CD8-positive, alpha-beta memory T cell (primary cell): ENCODE data around the gene IQGAP1. TPM values are rescaled to one million over a fixed set of nuclear protein-coding genes. Genes with fewer than 3 reads are reported as not detected.
A peak's percentile ranks its signal among the peaks of the same experiment; 100 is the strongest.

Experiments used
- CTCF ChIA-PET: fragments of 350-600 bp; sonication (Branson Sonifier 250); formaldehyde crosslinking; loops from one replicate; lab custom pipeline; 2021; ENCODE audit warnings: antibody characterized with exemption; lab: Charles Lee
- POLR2A ChIA-PET: fragments of 350-600 bp; sonication (Branson Sonifier 250); formaldehyde crosslinking; loops from one replicate; lab custom pipeline; 2021; ENCODE audit warnings: antibody characterized with exemption; lab: Charles Lee
- DNase-seq, 5 donors: peaks; one replicate each; pipeline versions ENCODE4 v3.0.0 to v3.0.0-alpha.2; 2020 to 2022; ENCODE audit warnings: mixed read lengths in 1 of 5
- H3K27ac ChIP-seq: one replicate; pipeline ENCODE4 v1.7.0; 2013; ENCODE audit warnings: low read depth, mild to moderate bottlenecking, low read length, moderate library complexity
- H3K27me3 ChIP-seq: 2 replicates; pipeline ENCODE4 v1.7.0; 2013; ENCODE audit warnings: low read length, mild to moderate bottlenecking; ENCODE audit not compliant: insufficient read depth, poor library complexity, severe bottlenecking
- H3K36me3 ChIP-seq: 2 replicates; pipeline ENCODE4 v1.7.0; 2013; ENCODE audit warnings: mild to moderate bottlenecking, low read length, moderate library complexity; ENCODE audit not compliant: insufficient read depth
- H3K4me1 ChIP-seq: 2 replicates; pipeline ENCODE4 v1.7.0; 2013; ENCODE audit warnings: mild to moderate bottlenecking, low read length, moderate library complexity; ENCODE audit not compliant: insufficient read depth
- H3K4me3 ChIP-seq: 2 replicates; pipeline ENCODE4 v1.7.0; 2013; ENCODE audit warnings: mild to moderate bottlenecking, low read length
- H3K9me3 ChIP-seq: 2 replicates; pipeline ENCODE4 v1.7.0; 2013; ENCODE audit warnings: mild to moderate bottlenecking, low read length
- H3K27ac Mint-ChIP-seq, 8 donors: one replicate each; pipeline ENCODE4 v1.8.0; 2020 to 2021; ENCODE audit warnings: mixed read lengths in 8 of 8, mild to moderate bottlenecking in 6 of 8, inconsistent platforms in 3 of 8, moderate library complexity in 3 of 8
- H3K27me3 Mint-ChIP-seq, 2 donors: one replicate each; pipeline ENCODE4 v1.8.0; 2020 to 2021; ENCODE audit warnings: mixed read lengths in 2 of 2, mild to moderate bottlenecking in 1 of 2, moderate library complexity in 1 of 2
- H3K36me3 Mint-ChIP-seq, 3 donors: one replicate each; pipeline ENCODE4 v1.8.0; 2020 to 2021; ENCODE audit warnings: mixed read lengths in 3 of 3, inconsistent platforms in 1 of 3, mild to moderate bottlenecking in 1 of 3
- H3K4me1 Mint-ChIP-seq, 3 donors: one replicate each; pipeline ENCODE4 v1.8.0; 2020 to 2021; ENCODE audit warnings: mixed read lengths in 3 of 3, inconsistent platforms in 1 of 3, mild to moderate bottlenecking in 1 of 3
- H3K4me3 Mint-ChIP-seq, 7 donors: one replicate each; pipeline ENCODE4 v1.8.0; 2020 to 2021; ENCODE audit warnings: mixed read lengths in 7 of 7, mild to moderate bottlenecking in 6 of 7, moderate library complexity in 4 of 7, inconsistent platforms in 2 of 7
- H3K9me3 Mint-ChIP-seq, 5 donors: one replicate each; pipeline ENCODE4 v1.8.0; 2020 to 2022; ENCODE audit warnings: mixed read lengths in 5 of 5, mild to moderate bottlenecking in 3 of 5, moderate library complexity in 2 of 5, inconsistent platforms in 1 of 5
- polyA plus RNA-seq: library from polyadenylated mRNA; unstranded; fragments of 300-500 nt; fragmentation: Illumina TruSeq; gene quantifications from one replicate; pipeline ENCODE4 v1.2.3, GENCODE V29; 2021
- total RNA-seq, 2 experiments: library from RNA; stranded (reverse); gene quantifications; one replicate each; pipeline ENCODE4 v1.2.3, GENCODE V29; 2021

Gene IQGAP1, protein sequence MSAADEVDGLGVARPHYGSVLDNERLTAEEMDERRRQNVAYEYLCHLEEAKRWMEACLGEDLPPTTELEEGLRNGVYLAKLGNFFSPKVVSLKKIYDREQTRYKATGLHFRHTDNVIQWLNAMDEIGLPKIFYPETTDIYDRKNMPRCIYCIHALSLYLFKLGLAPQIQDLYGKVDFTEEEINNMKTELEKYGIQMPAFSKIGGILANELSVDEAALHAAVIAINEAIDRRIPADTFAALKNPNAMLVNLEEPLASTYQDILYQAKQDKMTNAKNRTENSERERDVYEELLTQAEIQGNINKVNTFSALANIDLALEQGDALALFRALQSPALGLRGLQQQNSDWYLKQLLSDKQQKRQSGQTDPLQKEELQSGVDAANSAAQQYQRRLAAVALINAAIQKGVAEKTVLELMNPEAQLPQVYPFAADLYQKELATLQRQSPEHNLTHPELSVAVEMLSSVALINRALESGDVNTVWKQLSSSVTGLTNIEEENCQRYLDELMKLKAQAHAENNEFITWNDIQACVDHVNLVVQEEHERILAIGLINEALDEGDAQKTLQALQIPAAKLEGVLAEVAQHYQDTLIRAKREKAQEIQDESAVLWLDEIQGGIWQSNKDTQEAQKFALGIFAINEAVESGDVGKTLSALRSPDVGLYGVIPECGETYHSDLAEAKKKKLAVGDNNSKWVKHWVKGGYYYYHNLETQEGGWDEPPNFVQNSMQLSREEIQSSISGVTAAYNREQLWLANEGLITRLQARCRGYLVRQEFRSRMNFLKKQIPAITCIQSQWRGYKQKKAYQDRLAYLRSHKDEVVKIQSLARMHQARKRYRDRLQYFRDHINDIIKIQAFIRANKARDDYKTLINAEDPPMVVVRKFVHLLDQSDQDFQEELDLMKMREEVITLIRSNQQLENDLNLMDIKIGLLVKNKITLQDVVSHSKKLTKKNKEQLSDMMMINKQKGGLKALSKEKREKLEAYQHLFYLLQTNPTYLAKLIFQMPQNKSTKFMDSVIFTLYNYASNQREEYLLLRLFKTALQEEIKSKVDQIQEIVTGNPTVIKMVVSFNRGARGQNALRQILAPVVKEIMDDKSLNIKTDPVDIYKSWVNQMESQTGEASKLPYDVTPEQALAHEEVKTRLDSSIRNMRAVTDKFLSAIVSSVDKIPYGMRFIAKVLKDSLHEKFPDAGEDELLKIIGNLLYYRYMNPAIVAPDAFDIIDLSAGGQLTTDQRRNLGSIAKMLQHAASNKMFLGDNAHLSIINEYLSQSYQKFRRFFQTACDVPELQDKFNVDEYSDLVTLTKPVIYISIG (N-terminal part only)
- total RNA-seq (100 to 1,000 TPM; 173 to 176 TPM), polyA plus RNA-seq (151 TPM)

GRCh38 chr15:90387534-90388461 is at the start of gene IQGAP1:
TSS of gene IQGAP1 (plus strand) at chr15:90388242. CDS start at chr15:90388342, 100 bp downstream.
- DNase-seq, result peak; percentile 92 to 97 (median 94)
- no peaks in the 10 kb centered on the region for H3K27me3 Mint-ChIP-seq
- POLR2A ChIA-PET, result interaction anchor here (0.6 to 2.5 kb wide), 17 partner anchors 9 to 547 kb away, joined by 3 to 46 read pairs (median 4); partner anchors contain the start of genes CIB1, GDPGP1, NGRN and ZNF774
- no peaks in the 10 kb centered on the region for H3K9me3 Mint-ChIP-seq
- peak within 1 kb of the TSS; percentile 86 to 96 (median 91) for H3K4me3 Mint-ChIP-seq
- Histone ChIP-seq H3K27ac (peak within 1 kb of the TSS; percentile 94), H3K4me1 (peaks cover 38% of the 10 kb centered on the region), H3K4me3 (peak within 1 kb of the TSS; percentile 87), H3K36me3 (peaks cover 7% of the 10 kb centered on the region), H3K9me3 (no peaks in the 10 kb centered on the region), H3K27me3 (no peaks in the 10 kb centered on the region)
- CTCF ChIA-PET, result interaction anchor here (0.6 to 2.2 kb wide), 11 partner anchors 9 to 245 kb away, joined by 3 to 22 read pairs (median 4); no protein-coding TSS in a partner anchor
- peak within 1 kb of the TSS; percentile 86 to 97 (median 96) for H3K27ac Mint-ChIP-seq
- H3K36me3 Mint-ChIP-seq, result peaks cover 5 to 34% (median 19%) of the 10 kb centered on the region in 3 donors
- peaks cover 45 to 59% (median 49%) of the 10 kb centered on the region in 3 donors for H3K4me1 Mint-ChIP-seq

- Mint-ChIP-seq H3K27me3 (no peaks in the 10 kb centered on the region), H3K9me3 (no peaks in the 10 kb centered on the region), H3K27ac (no peak overlapping the region), H3K36me3 (no peaks in the 10 kb centered on the region), H3K4me1 (peaks cover 8 to 14% (median 12%) of the 10 kb centered on the region in 3 donors), H3K4me3 (no peak overlapping the region)
- Histone ChIP-seq H3K4me1 (peaks cover 19% of the 10 kb centered on the region), H3K9me3 (no peaks in the 10 kb centered on the region), H3K27ac (no peak overlapping the region), H3K4me3 (no peak overlapping the region), H3K36me3 (no peaks in the 10 kb centered on the region), H3K27me3 (no peaks in the 10 kb centered on the region)
- ChIA-PET POLR2A (no interaction called here), CTCF (no interaction called here)
- DNase-seq, result no peak
Observed at GRCh38 chr15:90338532-90338931, 49.5 kb upstream of the IQGAP1 start.

GRCh38 chr15:90340345-90340744 is 47.7 kb upstream of the IQGAP1 start:
- no peak overlapping the region for H3K27ac ChIP-seq
- no peak overlapping the region for H3K4me3 Mint-ChIP-seq
- H3K4me1 ChIP-seq, result peaks cover 21% of the 10 kb centered on the region
- no peaks in the 10 kb centered on the region for H3K27me3 Mint-ChIP-seq
- H3K36me3 Mint-ChIP-seq, result no peaks in the 10 kb centered on the region
- no peaks in the 10 kb centered on the region for H3K27me3 ChIP-seq
- peaks cover 8 to 14% (median 12%) of the 10 kb centered on the region in 3 donors for H3K4me1 Mint-ChIP-seq
- no peak overlapping the region for H3K4me3 ChIP-seq
- H3K9me3 Mint-ChIP-seq, result no peaks in the 10 kb centered on the region
- CTCF ChIA-PET, result no interaction called here
- H3K9me3 ChIP-seq, result no peaks in the 10 kb centered on the region
- DNase-seq, result no peak
- H3K36me3 ChIP-seq, result no peaks in the 10 kb centered on the region
- no peak overlapping the region for H3K27ac Mint-ChIP-seq
- POLR2A ChIA-PET, result no interaction called here

DNA sequence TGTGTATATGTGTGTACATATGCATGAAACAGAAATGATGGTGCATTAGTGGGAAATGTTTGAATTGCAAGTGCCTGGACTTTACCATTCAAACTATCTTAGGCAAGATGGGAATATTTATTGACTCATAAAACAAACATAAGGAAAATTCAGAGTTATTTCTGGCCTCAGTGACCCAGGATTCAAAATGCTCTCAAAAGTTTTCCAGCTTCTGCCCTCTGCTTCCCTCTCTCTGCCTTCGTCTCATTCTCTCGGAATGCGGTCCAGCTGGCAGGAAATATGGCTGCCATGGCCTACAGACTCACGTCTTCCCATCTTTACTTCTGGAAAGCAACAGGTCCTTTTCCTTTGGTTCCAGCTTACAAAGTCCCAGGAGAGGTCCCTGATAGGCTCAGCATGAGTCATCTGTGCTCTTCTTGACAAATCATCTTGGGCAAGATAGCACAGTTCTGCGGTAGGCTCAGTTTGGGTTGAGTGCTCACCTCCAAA is 44.7 kb upstream of the IQGAP1 start:
- H3K36me3 Mint-ChIP-seq, result no peaks in the 10 kb centered on the region
- peaks cover 0 to 2% of the 10 kb centered on the region in 2 donors for H3K27me3 Mint-ChIP-seq
- Histone ChIP-seq H3K27ac (no peak overlapping the region), H3K36me3 (no peaks in the 10 kb centered on the region), H3K9me3 (no peaks in the 10 kb centered on the region), H3K27me3 (no peaks in the 10 kb centered on the region), H3K4me1 (peaks cover 12% of the 10 kb centered on the region), H3K4me3 (no peak overlapping the region)
- H3K9me3 Mint-ChIP-seq, result no peaks in the 10 kb centered on the region
- no peak for DNase-seq
- ChIA-PET POLR2A (no interaction called here), CTCF (no interaction called here)
- no peak overlapping the region for H3K4me3 Mint-ChIP-seq
- H3K4me1 Mint-ChIP-seq, result peaks cover 6 to 9% (median 6%) of the 10 kb centered on the region in 3 donors
- H3K27ac Mint-ChIP-seq, result peak overlapping the region in 1 of 8 donors; percentile 43

DNA sequence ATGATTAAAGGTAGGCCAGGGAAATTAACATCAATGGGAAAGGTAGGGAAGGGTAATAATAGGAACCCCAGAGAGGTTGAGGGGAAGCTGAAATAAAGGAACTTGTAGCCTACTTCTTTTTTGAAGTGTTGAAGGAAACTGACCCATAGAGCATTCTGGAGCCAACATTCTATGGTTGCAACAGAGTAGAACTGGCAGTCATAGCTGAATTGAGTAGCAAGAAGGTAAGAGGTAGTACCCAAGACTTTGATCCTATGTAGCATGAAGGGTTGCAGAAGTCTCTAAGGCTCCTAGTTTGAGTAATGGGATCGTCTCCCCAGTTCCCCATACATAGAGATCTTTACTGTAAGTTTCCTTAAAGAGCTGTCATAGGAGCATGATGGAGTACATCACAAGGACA is 43.4 kb upstream of the IQGAP1 start:
- no peak for DNase-seq
- Histone ChIP-seq H3K4me1 (peaks cover 12% of the 10 kb centered on the region), H3K27me3 (no peaks in the 10 kb centered on the region), H3K36me3 (no peaks in the 10 kb centered on the region), H3K9me3 (no peaks in the 10 kb centered on the region), H3K4me3 (no peak overlapping the region), H3K27ac (no peak overlapping the region)
- POLR2A ChIA-PET, result no interaction called here
- CTCF ChIA-PET, result interaction anchor here (1.0 to 1.1 kb wide), 3 partner anchors 24 to 138 kb away, joined by 3 to 4 read pairs (median 3); no protein-coding TSS in a partner anchor
- Mint-ChIP-seq H3K36me3 (no peaks in the 10 kb centered on the region), H3K9me3 (no peaks in the 10 kb centered on the region), H3K4me3 (no peak overlapping the region), H3K27me3 (peaks cover 0 to 2% of the 10 kb centered on the region in 2 donors), H3K4me1 (peaks cover 6 to 10% (median 6%) of the 10 kb centered on the region in 3 donors), H3K27ac (no peak overlapping the region)

DNA sequence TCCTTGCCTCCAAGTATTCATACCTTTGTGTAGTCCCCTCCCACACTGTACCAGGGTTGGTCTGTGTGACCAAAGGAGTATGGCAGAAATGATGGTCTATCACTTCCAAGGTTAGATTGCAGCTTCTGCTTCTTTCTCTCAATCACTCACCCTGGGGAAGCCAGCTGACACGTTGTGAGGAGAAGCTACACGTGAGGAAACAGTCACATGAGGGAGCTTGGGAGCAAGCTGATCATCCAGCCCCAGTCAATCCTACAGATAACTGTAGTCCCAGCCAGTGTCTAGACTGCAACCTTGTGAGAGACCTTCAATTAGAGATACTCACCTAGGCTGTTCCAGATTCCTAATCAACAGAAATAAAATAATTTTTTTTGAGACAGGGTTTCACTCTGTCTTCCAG is 42.2 kb upstream of the IQGAP1 start:
- Mint-ChIP-seq H3K27me3 (peaks cover 0 to 2% of the 10 kb centered on the region in 2 donors), H3K27ac (peak overlapping the region in 1 of 8 donors; percentile 89), H3K9me3 (no peaks in the 10 kb centered on the region), H3K36me3 (no peaks in the 10 kb centered on the region), H3K4me1 (peaks cover 12 to 16% (median 12%) of the 10 kb centered on the region in 3 donors), H3K4me3 (no peak overlapping the region)
- no peak overlapping the region for H3K4me3 ChIP-seq
- ChIA-PET CTCF (interaction anchor here (1.1 kb wide), 1 partner anchor 25 kb away, joined by 4 read pairs; no protein-coding TSS in a partner anchor), POLR2A (interaction anchor here (0.6 kb wide), 1 partner anchor 41 kb away, joined by 3 read pairs; no protein-coding TSS in a partner anchor)
- H3K27me3 ChIP-seq, result no peaks in the 10 kb centered on the region
- no peak for DNase-seq
- no peaks in the 10 kb centered on the region for H3K9me3 ChIP-seq
- H3K36me3 ChIP-seq, result no peaks in the 10 kb centered on the region
- H3K4me1 ChIP-seq, result peaks cover 12% of the 10 kb centered on the region
- H3K27ac ChIP-seq, result no peak overlapping the region
